GM18870 (cell line): ENCODE results near the gene SDK1.
"Not testable (repeated sequence)": the region's sequence is repeated elsewhere in the genome, so short reads cannot be mapped to it uniquely, and the experiment has no call there.

Source experiments
- ATAC-seq: cut with Tn5 transposase; IDR thresholded peaks from one replicate; pipeline ENCODE4 v1.9.1; 2021; ENCODE audit warnings: moderate library complexity; ENCODE audit not compliant: unreplicated experiment

Gene SDK1

GRCh38 chr7:4230352-4230751 lies 929.3 kb downstream of the SDK1 start:
- no peak for ATAC-seq

GRCh38 chr7:4233146-4233545 lies 932.1 kb downstream of the SDK1 start:
- ATAC-seq = no peak

- ATAC-seq = no peak
Observed at GRCh38 chr7:4233621-4234497, 932.8 kb downstream of the SDK1 start.

GRCh38 chr7:4234498-4234855 lies 933.4 kb downstream of the SDK1 start:
- ATAC-seq = no peak

GRCh38 chr7:4234886-4235285 lies 933.8 kb downstream of the SDK1 start:
- no peak for ATAC-seq

GRCh38 chr7:4235596-4235995 lies 934.5 kb downstream of the SDK1 start:
- ATAC-seq = no peak

- no peak for ATAC-seq
Observed at GRCh38 chr7:4236389-4236788, 935.3 kb downstream of the SDK1 start.

GRCh38 chr7:4236873-4237272 lies 935.8 kb downstream of the SDK1 start:
- not testable (repeated sequence) for ATAC-seq

GRCh38 chr7:4237296-4238235 lies 936.5 kb downstream of the SDK1 start:
- ATAC-seq = no peak

- no peak for ATAC-seq
Observed at GRCh38 chr7:4238861-4239260, 937.8 kb downstream of the SDK1 start.

- no peak for ATAC-seq
Observed at GRCh38 chr7:4240042-4240441, 939.0 kb downstream of the SDK1 start.

GRCh38 chr7:4240520-4241303 lies 939.7 kb downstream of the SDK1 start:
- ATAC-seq = no peak

GRCh38 chr7:4241304-4241612 lies 940.2 kb downstream of the SDK1 start:
- ATAC-seq = no peak

GRCh38 chr7:4241791-4242190 lies 940.7 kb downstream of the SDK1 start:
- ATAC-seq = no peak

GRCh38 chr7:4242706-4243105 lies 941.7 kb downstream of the SDK1 start:
- ATAC-seq = no peak

- no peak for ATAC-seq
Observed at GRCh38 chr7:4244041-4244440, 943.0 kb downstream of the SDK1 start.

GRCh38 chr7:4244635-4245034 lies 943.6 kb downstream of the SDK1 start:
- no peak for ATAC-seq

GRCh38 chr7:4245135-4245865 lies 944.2 kb downstream of the SDK1 start:
- no peak for ATAC-seq

- ATAC-seq = no peak
Observed at GRCh38 chr7:4245866-4246470, 944.9 kb downstream of the SDK1 start.

- no peak for ATAC-seq
Observed at GRCh38 chr7:4246536-4246935, 945.5 kb downstream of the SDK1 start.
